ENCODE data around the gene IGF2BP3.
"Not testable (repeated sequence)": the region's sequence is repeated elsewhere in the genome, so short reads cannot be mapped to it uniquely, and the experiment has no call there.

DNA sequence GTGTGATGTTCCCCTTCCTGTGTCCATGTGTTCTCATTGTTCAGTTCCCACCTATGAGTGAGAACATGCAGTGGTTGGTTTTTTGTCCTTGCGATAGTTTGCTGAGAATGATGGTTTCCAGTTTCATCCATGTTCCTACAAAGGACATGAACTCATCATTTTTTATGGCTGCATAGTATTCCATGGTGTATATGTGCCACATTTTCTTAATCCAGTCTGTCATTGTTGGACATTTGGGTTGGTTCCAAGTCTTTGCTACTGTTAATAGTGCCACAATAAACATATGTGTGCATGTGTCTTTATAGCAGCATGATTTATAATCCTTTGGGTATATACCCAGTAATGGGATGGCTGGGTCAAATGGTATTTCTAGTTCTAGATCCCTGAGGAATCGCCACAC, 72.2 kb downstream of the IGF2BP3 start:
- not testable (repeated sequence) for TF ChIP-seq EZH2 (IDR thresholded peaks at IDR 0.05; ENCODE audit: low read length); CTCF (optimal IDR thresholded peaks at IDR 0.05 in 1 of 3, IDR thresholded peaks at IDR 0.05 in 1 of 3, conservative IDR thresholded peaks at IDR 0.05 in 1 of 3; ENCODE audit: extremely low read depth in 1 of 3, insufficient read depth in 2 of 3, low read length in 3 of 3)

All from keratinocyte (primary cell).